Stimulated activated naive CD8-positive, alpha-beta T cell treated with anti-CD3 and anti-CD28 coated beads, Interleukin-15, Interleukin-2, amounts not matched to agents 100 ng/mL and 50 ng/mL, for 24 hours (primary cell): ENCODE measurements around the gene ARHGEF10L.
"Not testable (repeated sequence)": the region's sequence is repeated elsewhere in the genome, so short reads cannot be mapped to it uniquely, and the experiment has no call there.

Experiments
- H3K27ac Mint-ChIP-seq: one replicate; pipeline ENCODE4 v1.8.0; 2021; ENCODE audit warnings: mild to moderate bottlenecking, mixed read lengths
- H3K27me3 Mint-ChIP-seq: one replicate; pipeline ENCODE4 v1.8.0; 2021; ENCODE audit warnings: mixed read lengths
- H3K36me3 Mint-ChIP-seq: one replicate; pipeline ENCODE4 v1.8.0; 2021; ENCODE audit warnings: low read depth, mixed read lengths
- H3K4me1 Mint-ChIP-seq: one replicate; pipeline ENCODE4 v1.8.0; 2021; ENCODE audit warnings: low read depth, mixed read lengths
- H3K4me3 Mint-ChIP-seq: one replicate; pipeline ENCODE4 v1.8.0; 2021; ENCODE audit warnings: mild to moderate bottlenecking, mixed read lengths
- H3K9me3 Mint-ChIP-seq: one replicate; pipeline ENCODE4 v1.8.0; 2021; ENCODE audit warnings: mixed read lengths

ARHGEF10L gene

DNA sequence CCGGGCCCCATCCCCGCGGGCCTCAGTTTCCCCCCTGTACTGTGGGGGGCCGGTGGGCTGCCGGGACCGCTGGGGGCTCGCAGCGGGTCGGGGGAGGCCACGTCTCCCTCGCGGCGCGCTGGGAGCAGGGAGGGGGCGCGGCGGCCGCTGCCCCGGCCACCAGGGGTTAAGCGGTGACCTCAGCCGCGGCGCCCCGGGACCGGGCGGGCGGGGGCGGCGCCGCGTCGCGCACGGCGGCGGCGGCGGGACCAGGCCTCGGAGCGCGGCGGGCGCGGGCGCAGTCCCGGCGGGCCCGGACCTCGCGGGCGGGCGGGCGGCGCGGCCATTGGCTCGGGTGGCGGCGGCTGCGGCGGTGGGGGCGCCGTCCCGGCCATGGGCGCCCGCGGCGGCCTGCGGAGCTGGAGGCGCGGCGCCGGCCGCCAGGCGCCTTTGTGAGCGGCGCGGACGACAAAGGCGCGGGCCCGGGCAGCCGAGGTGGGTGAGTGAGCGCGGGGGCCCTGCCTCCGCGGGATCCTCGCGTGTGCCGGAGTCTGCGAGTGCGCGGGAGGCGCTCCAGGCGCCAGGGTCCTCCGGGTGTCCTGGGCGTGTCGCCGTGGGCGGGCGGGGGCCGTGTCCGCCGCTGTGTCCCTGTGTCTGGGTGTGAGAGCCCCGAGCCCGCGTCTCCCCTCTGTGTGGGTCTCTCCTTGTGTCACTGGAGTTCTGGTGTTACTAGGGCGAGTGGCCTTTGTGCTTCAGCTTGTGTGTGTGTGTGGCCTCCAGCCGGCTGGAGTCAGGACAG, at the start of gene ARHGEF10L:
ARHGEF10L (plus strand) TSS at position 222 of the 778 bp plus-strand sequence. CDS start 40,898 bp downstream, outside the sequence.
- Mint-ChIP-seq H3K4me1 (no peaks in the 10 kb centered on the region), H3K9me3 (peaks cover 2% of the 10 kb centered on the region), H3K36me3 (no peaks in the 10 kb centered on the region), H3K27me3 (peaks cover 53% of the 10 kb centered on the region), H3K4me3 (peak within 1 kb of the TSS; percentile 20), H3K27ac (no peak within 1 kb of the TSS)

- not testable (repeated sequence) for H3K4me3 Mint-ChIP-seq, H3K27ac Mint-ChIP-seq, H3K4me1 Mint-ChIP-seq, H3K27me3 Mint-ChIP-seq, H3K36me3 Mint-ChIP-seq, H3K9me3 Mint-ChIP-seq
Measured at GRCh38 chr1:17489768-17490417, 49.6 kb upstream of the ARHGEF10L start.

DNA sequence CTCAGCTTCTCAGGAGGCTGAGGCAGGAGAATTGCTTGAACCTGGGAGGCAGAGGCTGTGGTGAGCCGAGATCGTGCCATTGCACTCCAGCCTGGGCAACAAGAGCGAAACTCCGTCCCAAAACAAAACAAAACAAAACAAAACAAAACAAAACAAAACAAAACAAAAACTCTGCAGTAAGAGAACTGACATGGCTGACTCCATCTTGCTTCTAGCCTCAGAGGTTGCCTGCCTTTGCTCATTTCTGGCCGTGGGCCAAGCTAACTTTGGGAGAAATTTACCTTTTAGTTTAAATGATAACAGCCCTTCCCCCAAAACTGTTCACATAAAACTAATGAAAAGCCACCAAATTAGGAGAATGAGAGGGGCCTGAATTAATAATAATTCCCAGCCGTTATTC, 48.8 kb upstream of the ARHGEF10L start:
- not testable (repeated sequence) for H3K36me3 Mint-ChIP-seq, H3K4me1 Mint-ChIP-seq, H3K27me3 Mint-ChIP-seq, H3K9me3 Mint-ChIP-seq, H3K27ac Mint-ChIP-seq, H3K4me3 Mint-ChIP-seq

GRCh38 chr1:17494114-17494729, 45.3 kb upstream of the ARHGEF10L start:
- Mint-ChIP-seq H3K27me3 (peaks cover 10% of the 10 kb centered on the region), H3K4me3 (no peak overlapping the region), H3K9me3 (no peaks in the 10 kb centered on the region), H3K27ac (no peak overlapping the region), H3K4me1 (no peaks in the 10 kb centered on the region), H3K36me3 (no peaks in the 10 kb centered on the region)

DNA sequence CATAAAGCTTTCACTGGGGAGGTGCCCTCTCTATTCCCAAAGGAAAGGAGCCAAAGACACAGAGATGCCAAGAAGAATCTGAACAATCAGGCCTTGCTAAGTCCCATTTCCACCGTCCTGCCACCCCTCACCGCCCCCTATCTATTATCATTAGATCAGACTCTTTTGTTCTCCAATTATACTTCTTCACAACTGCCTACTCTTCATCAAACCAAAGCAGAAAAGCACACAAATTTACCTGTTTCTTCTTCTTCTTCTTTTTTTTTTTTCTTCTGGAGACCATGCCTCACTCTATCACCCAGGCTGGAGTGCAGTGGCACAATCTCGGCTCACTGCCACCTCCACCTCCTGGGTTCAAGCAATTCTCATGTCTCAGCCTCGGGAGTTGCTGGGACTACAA, 43.1 kb upstream of the ARHGEF10L start:
- Mint-ChIP-seq H3K27me3 (peaks cover 14% of the 10 kb centered on the region), H3K9me3 (no peaks in the 10 kb centered on the region), H3K36me3 (no peaks in the 10 kb centered on the region), H3K4me1 (no peaks in the 10 kb centered on the region), H3K4me3 (no peak overlapping the region), H3K27ac (no peak overlapping the region)

DNA sequence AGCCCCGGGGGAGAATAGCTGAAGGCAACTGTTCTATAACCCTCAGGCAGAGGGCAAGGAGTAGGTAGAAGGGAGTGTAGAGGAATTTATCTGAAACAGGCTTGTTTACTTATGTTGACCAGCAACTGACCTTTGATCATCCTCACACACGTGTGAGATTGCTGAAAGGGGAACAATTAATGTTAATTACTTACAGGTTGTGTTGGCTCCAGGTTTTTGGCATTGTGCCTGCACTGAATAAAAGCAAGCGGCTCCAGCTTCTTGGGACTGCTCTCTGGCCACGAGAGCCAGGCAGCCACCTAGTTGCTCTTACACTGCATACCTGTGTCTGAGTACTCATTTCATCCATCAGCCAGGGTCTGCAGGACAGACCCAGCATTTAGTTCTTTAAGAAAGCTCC, 41.3 kb upstream of the ARHGEF10L start:
- H3K4me3 Mint-ChIP-seq = no peak overlapping the region
- H3K4me1 Mint-ChIP-seq = no peaks in the 10 kb centered on the region
- H3K9me3 Mint-ChIP-seq = no peaks in the 10 kb centered on the region
- no peak overlapping the region for H3K27ac Mint-ChIP-seq
- peaks cover 14% of the 10 kb centered on the region for H3K27me3 Mint-ChIP-seq
- no peaks in the 10 kb centered on the region for H3K36me3 Mint-ChIP-seq

- H3K27ac Mint-ChIP-seq = no peak overlapping the region
- H3K4me3 Mint-ChIP-seq = no peak overlapping the region
- H3K9me3 Mint-ChIP-seq = no peaks in the 10 kb centered on the region
- H3K36me3 Mint-ChIP-seq = no peaks in the 10 kb centered on the region
- peaks cover 11% of the 10 kb centered on the region for H3K27me3 Mint-ChIP-seq
- no peaks in the 10 kb centered on the region for H3K4me1 Mint-ChIP-seq
Measured at GRCh38 chr1:17502326-17502778, 37.1 kb upstream of the ARHGEF10L start.

GRCh38 chr1:17503146-17503545, 36.4 kb upstream of the ARHGEF10L start:
- Mint-ChIP-seq H3K36me3 (no peaks in the 10 kb centered on the region), H3K27me3 (peaks cover 4% of the 10 kb centered on the region), H3K9me3 (no peaks in the 10 kb centered on the region), H3K4me3 (no peak overlapping the region), H3K27ac (no peak overlapping the region), H3K4me1 (no peaks in the 10 kb centered on the region)

- not testable (repeated sequence) for H3K4me1 Mint-ChIP-seq, H3K9me3 Mint-ChIP-seq, H3K36me3 Mint-ChIP-seq, H3K4me3 Mint-ChIP-seq, H3K27ac Mint-ChIP-seq, H3K27me3 Mint-ChIP-seq
Measured at GRCh38 chr1:17507200-17507599, 32.3 kb upstream of the ARHGEF10L start.

DNA sequence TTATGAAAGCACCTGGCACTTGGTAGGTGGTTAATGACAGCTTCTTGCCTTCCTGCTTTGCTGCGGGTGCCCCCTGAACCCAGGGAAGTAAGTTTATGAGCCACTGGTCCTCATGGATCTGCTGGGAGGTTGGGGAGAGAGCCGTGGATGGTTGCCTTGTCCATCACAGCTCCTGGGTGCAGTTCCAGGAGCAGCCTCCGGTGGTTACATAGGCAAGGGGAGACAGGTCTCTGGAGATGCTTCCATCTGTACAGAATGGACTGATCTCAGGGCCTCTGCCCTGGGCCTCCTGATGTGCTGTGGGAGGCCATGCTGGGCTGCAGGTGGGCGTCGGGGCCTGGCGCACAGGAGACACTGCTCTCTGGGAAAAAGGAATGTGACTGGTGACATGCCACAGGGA, 31.6 kb upstream of the ARHGEF10L start:
- Mint-ChIP-seq H3K36me3 (no peaks in the 10 kb centered on the region), H3K27ac (no peak overlapping the region), H3K27me3 (no peaks in the 10 kb centered on the region), H3K4me3 (no peak overlapping the region), H3K9me3 (no peaks in the 10 kb centered on the region), H3K4me1 (no peaks in the 10 kb centered on the region)

DNA sequence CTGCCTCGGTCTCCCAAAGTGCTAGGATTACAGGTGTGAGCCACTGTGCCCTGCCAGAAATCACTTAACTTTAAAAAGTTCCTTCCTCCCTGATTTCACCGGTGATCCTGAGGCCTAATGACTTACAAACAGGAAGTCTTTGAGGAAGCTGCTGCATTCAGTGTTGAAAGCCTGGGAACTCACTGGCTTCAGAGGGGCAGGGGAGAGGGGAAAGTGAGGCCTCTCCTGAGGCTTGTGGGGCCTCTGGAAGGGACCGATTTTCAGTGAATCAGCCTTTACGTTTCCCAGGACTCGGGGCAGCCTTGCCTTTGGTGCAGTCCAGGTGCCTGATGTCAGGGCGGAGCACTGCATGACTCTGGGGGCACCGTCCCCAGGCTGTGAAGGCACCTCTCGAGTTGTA, 30.1 kb upstream of the ARHGEF10L start:
- H3K4me3 Mint-ChIP-seq = no peak overlapping the region
- H3K36me3 Mint-ChIP-seq = no peaks in the 10 kb centered on the region
- H3K27me3 Mint-ChIP-seq = peaks cover 3% of the 10 kb centered on the region
- no peak overlapping the region for H3K27ac Mint-ChIP-seq
- no peaks in the 10 kb centered on the region for H3K9me3 Mint-ChIP-seq
- no peaks in the 10 kb centered on the region for H3K4me1 Mint-ChIP-seq

GRCh38 chr1:17510138-17510537, 29.4 kb upstream of the ARHGEF10L start:
- no peaks in the 10 kb centered on the region for H3K36me3 Mint-ChIP-seq
- H3K4me3 Mint-ChIP-seq = no peak overlapping the region
- H3K9me3 Mint-ChIP-seq = no peaks in the 10 kb centered on the region
- H3K4me1 Mint-ChIP-seq = no peaks in the 10 kb centered on the region
- peaks cover 3% of the 10 kb centered on the region for H3K27me3 Mint-ChIP-seq
- no peak overlapping the region for H3K27ac Mint-ChIP-seq

DNA sequence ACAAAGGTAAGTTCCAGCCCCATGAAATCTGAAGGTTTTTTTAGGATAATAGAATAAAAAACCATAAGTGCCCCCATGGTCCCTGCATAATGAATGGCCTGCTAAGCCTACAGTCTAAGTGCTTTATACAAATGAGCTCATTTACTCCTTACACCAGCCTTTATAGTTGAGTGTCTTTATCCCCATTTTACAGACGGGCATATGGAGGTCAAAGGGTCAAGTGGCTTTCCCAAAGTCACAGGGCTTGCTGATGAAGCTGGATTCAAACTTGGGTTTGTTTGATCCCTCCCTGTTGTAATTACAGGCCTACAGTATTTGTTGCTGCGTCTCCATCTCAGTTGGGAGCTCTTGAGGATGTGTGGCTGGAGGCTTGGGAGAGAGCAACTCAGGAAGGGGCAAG, 28.3 kb upstream of the ARHGEF10L start:
- Mint-ChIP-seq H3K27me3 (peaks cover 6% of the 10 kb centered on the region), H3K4me3 (no peak overlapping the region), H3K9me3 (no peaks in the 10 kb centered on the region), H3K36me3 (no peaks in the 10 kb centered on the region), H3K27ac (no peak overlapping the region), H3K4me1 (no peaks in the 10 kb centered on the region)

GRCh38 chr1:17513131-17513530, 26.4 kb upstream of the ARHGEF10L start:
- Mint-ChIP-seq H3K4me3 (no peak overlapping the region), H3K27ac (no peak overlapping the region), H3K4me1 (no peaks in the 10 kb centered on the region), H3K36me3 (no peaks in the 10 kb centered on the region), H3K27me3 (peaks cover 18% of the 10 kb centered on the region), H3K9me3 (no peaks in the 10 kb centered on the region)

DNA sequence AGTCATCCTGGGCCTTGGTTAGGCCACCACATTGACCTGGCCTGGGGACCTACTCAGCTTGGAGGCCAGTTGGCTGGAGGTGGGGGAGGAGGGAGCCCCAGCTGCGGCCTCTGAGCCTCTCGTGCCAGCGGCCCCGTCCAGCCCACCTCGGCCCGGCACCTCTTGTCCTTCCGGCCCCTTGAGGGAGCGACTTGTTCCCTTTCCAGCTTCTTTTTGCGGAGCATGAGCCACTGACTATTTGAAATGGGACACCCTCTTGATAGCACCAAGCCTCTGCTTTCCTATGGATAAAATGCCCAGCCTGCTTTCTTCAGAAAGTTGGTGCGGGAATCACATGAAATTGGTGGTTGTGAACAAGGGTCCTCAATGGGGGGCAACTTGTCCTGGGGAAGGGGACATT, 24.7 kb upstream of the ARHGEF10L start:
- peaks cover 20% of the 10 kb centered on the region for H3K27me3 Mint-ChIP-seq
- no peak overlapping the region for H3K4me3 Mint-ChIP-seq
- H3K36me3 Mint-ChIP-seq = no peaks in the 10 kb centered on the region
- H3K9me3 Mint-ChIP-seq = no peaks in the 10 kb centered on the region
- no peak overlapping the region for H3K27ac Mint-ChIP-seq
- no peaks in the 10 kb centered on the region for H3K4me1 Mint-ChIP-seq
